ENCODE data around the gene KMT2A.
A peak's percentile ranks its signal among the peaks of the same experiment; 100 is the strongest.
"Not testable (repeated sequence)": the region's sequence is repeated elsewhere in the genome, so short reads cannot be mapped to it uniquely, and the experiment has no call there.

KMT2A gene

GRCh38 chr11:118435893-118436624 lies at the start of gene KMT2A:
TSS of gene KMT2A (plus strand) at chr11:118436492. CDS start at chr11:118436513, 21 bp downstream.
- peak; percentile 80 to 99 for DNase-seq (ENCODE audit: low read depth in 1 of 2, low spot score in 1 of 2)
- TF ChIP-seq JUND (IDR thresholded peaks at IDR 0.05; ENCODE audit: low read depth): no peak
- in situ Hi-C loops (cut with HindIII; ENCODE audit: low pct_unique_long_range_greater_than_20kb, low sequenced_read_pairs): no loop called here

- no peak for TF ChIP-seq JUND (IDR thresholded peaks at IDR 0.05; ENCODE audit: low read depth)
- no peak for DNase-seq (ENCODE audit: low read depth in 1 of 2, low spot score in 1 of 2)
- in situ Hi-C loops (cut with HindIII; ENCODE audit: low pct_unique_long_range_greater_than_20kb, low sequenced_read_pairs): no loop called here
Measured at GRCh38 chr11:118396097-118396501, 40.2 kb upstream of the KMT2A start.

- DNase-seq (ENCODE audit: low read depth in 1 of 2, low spot score in 1 of 2): no peak
- TF ChIP-seq JUND (IDR thresholded peaks at IDR 0.05; ENCODE audit: low read depth): no peak
- in situ Hi-C loops (cut with HindIII; ENCODE audit: low pct_unique_long_range_greater_than_20kb, low sequenced_read_pairs): no loop called here
Measured at GRCh38 chr11:118397448-118397847, 38.8 kb upstream of the KMT2A start.

- TF ChIP-seq JUND (IDR thresholded peaks at IDR 0.05; ENCODE audit: low read depth): no peak
- DNase-seq (ENCODE audit: low read depth in 1 of 2, low spot score in 1 of 2): no peak
- in situ Hi-C loops (cut with HindIII; ENCODE audit: low pct_unique_long_range_greater_than_20kb, low sequenced_read_pairs): no loop called here
Measured at GRCh38 chr11:118398791-118399559, 37.3 kb upstream of the KMT2A start.

GRCh38 chr11:118401151-118401879 lies 35.0 kb upstream of the KMT2A start, which contains the start of gene ATP5MG:
TSS of gene ATP5MG (plus strand) at chr11:118401606. CDS start at chr11:118401666, 60 bp downstream.
- in situ Hi-C loops (cut with HindIII; ENCODE audit: low pct_unique_long_range_greater_than_20kb, low sequenced_read_pairs): no loop called here
- peak; percentile 89 to 93 for DNase-seq (ENCODE audit: low read depth in 1 of 2, low spot score in 1 of 2)
- no peak for TF ChIP-seq JUND (IDR thresholded peaks at IDR 0.05; ENCODE audit: low read depth)

- in situ Hi-C loops (cut with HindIII; ENCODE audit: low pct_unique_long_range_greater_than_20kb, low sequenced_read_pairs): no loop called here
- DNase-seq (ENCODE audit: low read depth in 1 of 2, low spot score in 1 of 2): peak in 1 of 2 experiments; percentile 38
- TF ChIP-seq JUND (IDR thresholded peaks at IDR 0.05; ENCODE audit: low read depth): no peak
Measured at GRCh38 chr11:118401880-118402590, 34.3 kb upstream of the KMT2A start.

- in situ Hi-C loops (cut with HindIII; ENCODE audit: low pct_unique_long_range_greater_than_20kb, low sequenced_read_pairs): not testable (repeated sequence)
Measured at GRCh38 chr11:118402594-118402993, 33.7 kb upstream of the KMT2A start.

GRCh38 chr11:118406599-118407166 lies 29.6 kb upstream of the KMT2A start:
- in situ Hi-C loops (cut with HindIII; ENCODE audit: low pct_unique_long_range_greater_than_20kb, low sequenced_read_pairs): no loop called here
- DNase-seq (ENCODE audit: low read depth in 1 of 2, low spot score in 1 of 2): no peak
- TF ChIP-seq JUND (IDR thresholded peaks at IDR 0.05; ENCODE audit: low read depth): no peak

More at GRCh38 chr11:118402594-118402993, 33.7 kb upstream of the KMT2A start:
- DNase-seq (ENCODE audit: low read depth in 1 of 2, low spot score in 1 of 2): not testable (repeated sequence)

- in situ Hi-C loops (cut with HindIII; ENCODE audit: low pct_unique_long_range_greater_than_20kb, low sequenced_read_pairs): no loop called here
- no peak for DNase-seq (ENCODE audit: low read depth in 1 of 2, low spot score in 1 of 2)
Measured at GRCh38 chr11:118410055-118410745, 26.1 kb upstream of the KMT2A start.

GRCh38 chr11:118411530-118411929 lies 24.8 kb upstream of the KMT2A start:
- in situ Hi-C loops (cut with HindIII; ENCODE audit: low pct_unique_long_range_greater_than_20kb, low sequenced_read_pairs): no loop called here
- DNase-seq (ENCODE audit: low read depth in 1 of 2, low spot score in 1 of 2): no peak
- TF ChIP-seq JUND (IDR thresholded peaks at IDR 0.05; ENCODE audit: low read depth): no peak

More at GRCh38 chr11:118410055-118410745, 26.1 kb upstream of the KMT2A start:
- TF ChIP-seq JUND (IDR thresholded peaks at IDR 0.05; ENCODE audit: low read depth): no peak

GRCh38 chr11:118412921-118413320 lies 23.4 kb upstream of the KMT2A start:
- no peak for DNase-seq (ENCODE audit: low read depth in 1 of 2, low spot score in 1 of 2)
- in situ Hi-C loops (cut with HindIII; ENCODE audit: low pct_unique_long_range_greater_than_20kb, low sequenced_read_pairs): no loop called here
- no peak for TF ChIP-seq JUND (IDR thresholded peaks at IDR 0.05; ENCODE audit: low read depth)

Data from T47D (cell line).